H9 (cell line): Measurements from ENCODE around the gene LRRC34. TPM values are rescaled to one million over a fixed set of nuclear protein-coding genes. Genes with fewer than 3 reads are reported as not detected.

ENCODE experiments used
- DNase-seq: peaks from one replicate; pipeline ENCODE4 v3.0.0-alpha.2; 2017
- H2AFZ ChIP-seq: one replicate; pipeline ENCODE4 v1.6.1; 2013; ENCODE audit warnings: mild to moderate bottlenecking, low read length, control low read depth, moderate library complexity
- H2AK5ac ChIP-seq: 2 replicates; pipeline ENCODE4 v1.6.1; 2013; ENCODE audit warnings: low read length, control low read depth, mixed read lengths; ENCODE audit not compliant: insufficient read length
- H2BK120ac ChIP-seq: one replicate; pipeline ENCODE4 v1.6.1; 2013; ENCODE audit warnings: low read depth, mild to moderate bottlenecking, low read length, control low read depth, inconsistent platforms; ENCODE audit not compliant: poor library complexity, severe bottlenecking
- H2BK12ac ChIP-seq: 2 replicates; pipeline ENCODE4 v1.6.1; 2013; ENCODE audit warnings: low read length, control low read depth, mixed read lengths, low read depth; ENCODE audit not compliant: insufficient read length
- H2BK15ac ChIP-seq: 2 replicates; pipeline ENCODE4 v1.6.1; 2013; ENCODE audit warnings: low read depth, low read length, control low read depth
- H2BK20ac ChIP-seq: one replicate; pipeline ENCODE4 v1.6.1; 2013; ENCODE audit warnings: low read depth, mild to moderate bottlenecking, low read length, control low read depth, inconsistent platforms; ENCODE audit not compliant: poor library complexity, severe bottlenecking
- H2BK5ac ChIP-seq: 2 replicates; pipeline ENCODE4 v1.6.1; 2013; ENCODE audit warnings: low read length, control low read depth, mixed read lengths; ENCODE audit not compliant: insufficient read length
- H3K14ac ChIP-seq: 2 replicates; pipeline ENCODE4 v1.6.1; 2013; ENCODE audit warnings: low read length, control low read depth; ENCODE audit not compliant: insufficient read depth
- H3K18ac ChIP-seq: 2 replicates; pipeline ENCODE4 v1.6.1; 2013; ENCODE audit warnings: low read depth, mild to moderate bottlenecking, mixed read lengths, low read length, control low read depth; ENCODE audit not compliant: insufficient read length
- H3K23ac ChIP-seq: 2 replicates; pipeline ENCODE4 v1.6.1; 2013; ENCODE audit warnings: low read length, control low read depth, mixed read lengths, low read depth; ENCODE audit not compliant: insufficient read length
- H3K23me2 ChIP-seq: 2 replicates; pipeline ENCODE4 v1.6.1; 2013; ENCODE audit warnings: low read depth, mild to moderate bottlenecking, mixed read lengths, low read length, control low read depth; ENCODE audit not compliant: insufficient read length, poor library complexity, severe bottlenecking
- H3K27ac ChIP-seq: 2 replicates; pipeline ENCODE4 v1.5.1; 2013; ENCODE audit warnings: low read length, control low read depth, mixed read lengths, low read depth; ENCODE audit not compliant: insufficient read length
- H3K27me3 ChIP-seq: 2 replicates; pipeline ENCODE4 v1.6.1; 2013; ENCODE audit warnings: low read length, control low read depth, inconsistent platforms; ENCODE audit not compliant: insufficient read depth
- H3K4ac ChIP-seq: 2 replicates; pipeline ENCODE4 v1.6.1; 2013; ENCODE audit warnings: low read depth, mild to moderate bottlenecking, control low read depth, inconsistent platforms, low read length, moderate library complexity
- H3K4me1 ChIP-seq: 2 replicates; pipeline ENCODE4 v1.6.1; 2013; ENCODE audit warnings: low read length, control low read depth, inconsistent platforms; ENCODE audit not compliant: insufficient read depth
- H3K4me2 ChIP-seq: 2 replicates; pipeline ENCODE4 v1.6.1; 2013; ENCODE audit warnings: low read length, control low read depth, mixed read lengths; ENCODE audit not compliant: insufficient read length, insufficient read depth
- H3K56ac ChIP-seq: 2 replicates; pipeline ENCODE4 v1.6.1; 2013; ENCODE audit warnings: low read depth, mild to moderate bottlenecking, mixed read lengths, low read length, control low read depth; ENCODE audit not compliant: insufficient read length
- H3K79me1 ChIP-seq: 2 replicates; pipeline ENCODE4 v1.6.1; 2013; ENCODE audit warnings: low read depth, mild to moderate bottlenecking, moderate library complexity, low read length, control low read depth, inconsistent platforms; ENCODE audit not compliant: insufficient read depth, poor library complexity, severe bottlenecking
- H3K79me2 ChIP-seq: 2 replicates; pipeline ENCODE4 v1.6.1; 2013; ENCODE audit warnings: low read length, control low read depth, inconsistent platforms; ENCODE audit not compliant: insufficient read depth
- H3K9ac ChIP-seq: 2 replicates; pipeline ENCODE4 v1.6.1; 2013; ENCODE audit warnings: low read length, control low read depth, mixed read lengths; ENCODE audit not compliant: insufficient read length; ENCODE audit errors: extremely low read depth
- H3K9me3 ChIP-seq: one replicate; pipeline ENCODE4 v1.6.1; 2013; ENCODE audit warnings: low read depth, low read length, inconsistent platforms; ENCODE audit not compliant: control insufficient read depth
- H3T11ph ChIP-seq: one replicate; pipeline ENCODE4 v1.6.1; 2013; ENCODE audit warnings: mild to moderate bottlenecking, low read length, control low read depth, inconsistent platforms
- H4K20me1 ChIP-seq: one replicate; pipeline ENCODE4 v1.6.1; 2013; ENCODE audit not compliant: control insufficient read depth, insufficient read length, insufficient read depth
- H4K5ac ChIP-seq: 2 replicates; pipeline ENCODE4 v1.6.1; 2013; ENCODE audit warnings: low read depth, mild to moderate bottlenecking, mixed read lengths, low read length, control low read depth; ENCODE audit not compliant: insufficient read length
- H4K8ac ChIP-seq: replicated peaks from 2 replicates; pipeline ENCODE4 v1.6.1; 2013; ENCODE audit warnings: low read length, control low read depth, mixed read lengths, low read depth; ENCODE audit not compliant: insufficient read length
- H4K91ac ChIP-seq: 2 replicates; pipeline ENCODE4 v1.6.1; 2013; ENCODE audit warnings: low read depth, mild to moderate bottlenecking, moderate library complexity, mixed read lengths, low read length, control low read depth; ENCODE audit not compliant: insufficient read length
- H3K27ac Mint-ChIP-seq, 3 experiments: 2 replicates in 2 of 3; 3 replicates in 1 of 3; pipeline ENCODE4 v1.8.0; 2020 to 2021; ENCODE audit warnings: mixed read lengths in 3 of 3, mild to moderate bottlenecking in 1 of 3, moderate library complexity in 1 of 3
- H3K27me3 Mint-ChIP-seq: 2 replicates; pipeline ENCODE4 v1.8.0; 2021; ENCODE audit warnings: low read depth, mild to moderate bottlenecking, moderate library complexity, mixed read lengths
- H3K36me3 Mint-ChIP-seq, 3 experiments: 2 replicates in 2 of 3; 3 replicates in 1 of 3; pipeline ENCODE4 v1.8.0; 2020 to 2021; ENCODE audit warnings: low read depth in 3 of 3, mixed read lengths in 3 of 3; ENCODE audit not compliant: insufficient read depth in 1 of 3
- H3K4me1 Mint-ChIP-seq, 2 experiments: 2 replicates each; pipeline ENCODE4 v1.8.0; 2020; ENCODE audit warnings: mixed read lengths in 2 of 2
- H3K4me3 Mint-ChIP-seq, 2 experiments: 2 replicates in 1 of 2; 3 replicates in 1 of 2; pipeline ENCODE4 v1.8.0; 2020 to 2021; ENCODE audit warnings: mild to moderate bottlenecking in 2 of 2, mixed read lengths in 2 of 2, moderate library complexity in 1 of 2
- H3K9me3 Mint-ChIP-seq, 2 experiments: 2 replicates in 1 of 2; 3 replicates in 1 of 2; pipeline ENCODE4 v1.8.0; 2020; ENCODE audit warnings: mild to moderate bottlenecking in 2 of 2, mixed read lengths in 2 of 2, moderate library complexity in 1 of 2
- WGBS: extraction: QIAGEN DNeasy Blood & Tissue Kit; methylation state at CpG from one replicate; pipeline ENCODE4 v1.1.7; 2013; ENCODE audit warnings: missing lambda C conversion rate, low lambda C conversion rate, mixed read lengths; ENCODE audit not compliant: insufficient read length; ENCODE audit errors: extremely low coverage; 5-methylcytosine and 5-hydroxymethylcytosine counted together
- total RNA-seq: library from RNA; stranded (reverse); gene quantifications from 2 replicates; pipeline ENCODE4 v1.2.1, GENCODE V29; 2021
- TF ChIP-seq, protein P1 (sequence below): fragments of 200-600 bp; sonication (generic); conservative IDR thresholded peaks from 3 replicates; pipeline ENCODE4 v1.8.0; 2021; ENCODE audit warnings: antibody characterized with exemption, mild to moderate bottlenecking

The LRRC34 gene
- total RNA-seq, 1 experiment from 2014 or later: 4.6 TPM

DNA sequence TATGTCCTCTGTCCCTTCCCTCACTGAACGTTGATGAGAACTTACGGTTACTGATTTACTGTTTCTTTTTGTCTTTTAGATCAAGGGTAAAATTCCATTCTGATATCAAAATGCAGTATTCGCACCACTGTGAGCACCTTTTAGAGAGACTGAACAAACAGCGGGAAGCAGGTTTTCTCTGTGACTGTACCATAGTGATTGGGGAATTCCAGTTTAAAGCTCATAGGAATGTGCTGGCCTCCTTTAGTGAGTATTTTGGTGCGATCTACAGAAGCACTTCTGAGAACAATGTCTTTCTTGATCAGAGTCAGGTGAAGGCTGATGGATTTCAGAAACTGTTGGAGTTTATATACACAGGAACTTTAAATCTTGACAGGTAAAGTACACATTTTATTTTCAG, 38.5 kb downstream of the LRRC34 start:
- Histone ChIP-seq H3K27ac (no peak overlapping the region), H3K27me3 (no peaks in the 10 kb centered on the region), H2AK5ac (no peak overlapping the region), H3K79me1 (peaks cover 3% of the 10 kb centered on the region), H3K56ac (no peak overlapping the region), H4K20me1 (no peaks in the 10 kb centered on the region), H3K4me2 (peak overlapping the region; percentile 96), H4K8ac (no peak overlapping the region), H3K18ac (no peak overlapping the region), H2BK12ac (no peak overlapping the region), H2BK120ac (no peak overlapping the region), H3K14ac (no peak overlapping the region), H4K91ac (no peak overlapping the region), H2BK20ac (no peak overlapping the region), H3K23me2 (no peaks in the 10 kb centered on the region), H2BK5ac (no peak overlapping the region), H4K5ac (no peak overlapping the region), H3K9me3 (no peaks in the 10 kb centered on the region), H3K9ac (peak overlapping the region; percentile 93), H2AFZ (no peak overlapping the region), H3K79me2 (peaks cover 7% of the 10 kb centered on the region; the same call in 1 of the 2 replicates), H3K4me1 (no peaks in the 10 kb centered on the region), H3T11ph (no peak overlapping the region), H2BK15ac (no peak overlapping the region), H3K23ac (no peak overlapping the region), H3K4ac (no peak overlapping the region)
- TF ChIP-seq, protein P1, sequence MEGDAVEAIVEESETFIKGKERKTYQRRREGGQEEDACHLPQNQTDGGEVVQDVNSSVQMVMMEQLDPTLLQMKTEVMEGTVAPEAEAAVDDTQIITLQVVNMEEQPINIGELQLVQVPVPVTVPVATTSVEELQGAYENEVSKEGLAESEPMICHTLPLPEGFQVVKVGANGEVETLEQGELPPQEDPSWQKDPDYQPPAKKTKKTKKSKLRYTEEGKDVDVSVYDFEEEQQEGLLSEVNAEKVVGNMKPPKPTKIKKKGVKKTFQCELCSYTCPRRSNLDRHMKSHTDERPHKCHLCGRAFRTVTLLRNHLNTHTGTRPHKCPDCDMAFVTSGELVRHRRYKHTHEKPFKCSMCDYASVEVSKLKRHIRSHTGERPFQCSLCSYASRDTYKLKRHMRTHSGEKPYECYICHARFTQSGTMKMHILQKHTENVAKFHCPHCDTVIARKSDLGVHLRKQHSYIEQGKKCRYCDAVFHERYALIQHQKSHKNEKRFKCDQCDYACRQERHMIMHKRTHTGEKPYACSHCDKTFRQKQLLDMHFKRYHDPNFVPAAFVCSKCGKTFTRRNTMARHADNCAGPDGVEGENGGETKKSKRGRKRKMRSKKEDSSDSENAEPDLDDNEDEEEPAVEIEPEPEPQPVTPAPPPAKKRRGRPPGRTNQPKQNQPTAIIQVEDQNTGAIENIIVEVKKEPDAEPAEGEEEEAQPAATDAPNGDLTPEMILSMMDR: no peak
- peaks cover 28 to 30% of the 10 kb centered on the region in 2 experiments for H3K4me1 Mint-ChIP-seq
- peak overlapping the region in 2 of 3 experiments; percentile 100; a peak in 2 of 7 replicates for H3K27ac Mint-ChIP-seq
- WGBS: no CpG with 5 or more reads among the region's 5 CpGs
- peaks cover 11 to 44% (median 42%) of the 10 kb centered on the region in 3 experiments for H3K36me3 Mint-ChIP-seq
- DNase-seq: no peak
- peak overlapping the region; percentile 94 to 98 for H3K4me3 Mint-ChIP-seq
- H3K9me3 Mint-ChIP-seq: no peaks in the 10 kb centered on the region; a peak in 1 of 5 replicates
- no peaks in the 10 kb centered on the region; the same call in 1 of the 2 replicates for H3K27me3 Mint-ChIP-seq
